ENCODE measurements around the gene CORO1C. TPM values are rescaled to one million over a fixed set of nuclear protein-coding genes. Genes with fewer than 3 reads are reported as not detected.

CORO1C gene
- polyA plus RNA-seq, 1 of the 3 experiments (the other 2 are of a cell fraction), result 150 TPM

DNA sequence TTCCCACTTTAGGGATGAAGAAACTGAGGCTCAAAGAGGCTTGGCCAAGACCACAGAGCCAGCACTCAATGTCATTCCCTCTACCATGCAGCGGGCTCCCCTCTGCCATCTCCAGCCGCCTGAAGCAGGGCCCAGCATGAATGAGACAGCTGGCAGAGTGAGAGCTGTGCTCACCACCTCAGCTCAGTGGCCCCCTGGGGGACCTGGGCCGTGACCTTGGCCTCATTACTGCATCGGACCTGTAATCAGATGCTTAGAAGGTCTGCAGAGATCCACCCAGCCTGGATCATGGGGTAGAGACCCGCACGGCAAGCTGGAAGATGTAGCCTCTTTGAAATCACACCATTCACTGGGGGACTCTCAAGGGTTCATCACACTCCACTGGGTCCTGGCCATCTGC is 22.7 kb upstream of the CORO1C start:
- WGBS (ENCODE audit: low lambda C conversion rate), result 89% methylated on average over 5 of the region's 6 CpGs

DNA sequence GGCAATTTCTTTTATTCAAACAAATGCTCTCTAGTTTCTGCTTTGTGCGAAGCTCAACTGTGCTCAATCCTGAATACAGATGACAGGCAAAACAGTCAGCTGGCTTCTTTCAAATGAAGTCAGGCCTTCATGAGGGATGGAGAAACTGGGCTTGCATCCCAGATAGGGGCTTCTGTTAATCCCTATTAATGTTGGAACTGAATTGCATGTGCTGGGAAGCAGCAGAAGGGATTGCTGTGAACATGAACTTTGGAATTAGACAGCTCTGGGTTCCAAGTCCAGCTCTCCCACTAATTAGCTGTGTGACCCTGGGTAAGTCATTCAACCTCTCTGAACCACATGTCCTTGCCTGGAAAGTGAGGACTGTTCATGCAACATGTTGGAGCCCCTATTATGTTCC is 21.1 kb upstream of the CORO1C start:
- no peaks in the 10 kb centered on the region for H3F3A ChIP-seq (replicated peaks; ENCODE audit: insufficient read depth)
- no peaks in the 10 kb centered on the region for H4K20me1 ChIP-seq (ENCODE audit: insufficient read depth)
- no peaks in the 10 kb centered on the region for H3K79me2 ChIP-seq (ENCODE audit: insufficient read depth)
- peaks cover 8 to 11% of the 10 kb centered on the region in 2 experiments; a peak in 2 of 4 replicates for H3K4me1 ChIP-seq (ENCODE audit: control insufficient read depth in 1 of 2, insufficient read depth in 2 of 2, low read depth in 1 of 2, low read length in 1 of 2)
- no peak overlapping the region for H2AFZ ChIP-seq (ENCODE audit: low read depth)
- no peaks in the 10 kb centered on the region for H3K27me3 ChIP-seq (ENCODE audit: insufficient read depth)
- H3K27ac ChIP-seq (ENCODE audit: low read depth in 2 of 2, low read length in 1 of 2), result no peak overlapping the region
- no peak overlapping the region for H3K9ac ChIP-seq
- POLR2A ChIA-PET, result interaction anchor here (0.6 kb wide), 1 partner anchor 212 kb away, joined by 3 read pairs; no protein-coding TSS in a partner anchor
- H3K36me3 ChIP-seq (replicated peaks in 1 of 2; ENCODE audit: control insufficient read depth in 1 of 2, insufficient read depth in 2 of 2, low read length in 1 of 2), result no peaks in the 10 kb centered on the region
- CTCF ChIA-PET, result interaction anchor here (2.2 kb wide), 2 partner anchors 88 to 135 kb away, joined by 5 to 13 read pairs; no protein-coding TSS in a partner anchor
- H3K9me3 ChIP-seq, result no peaks in the 10 kb centered on the region
- no peak for DNase-seq
- H3K4me3 ChIP-seq (ENCODE audit: low read depth in 2 of 2, low read length in 1 of 2), result no peak overlapping the region
- WGBS (ENCODE audit: low lambda C conversion rate), result 100% methylated on average over 1 of the region's 1 CpG
- no peaks in the 10 kb centered on the region for H3K9me2 ChIP-seq
- no peak overlapping the region for H3K4me2 ChIP-seq
- TF ChIP-seq GATA2 (CRISPR knock-in tag; IDR thresholded peaks at IDR 0.05), result no peak
- TF ChIP-seq JUND (IDR thresholded peaks at IDR 0.05), result no peak
- TF ChIP-seq POLR2AphosphoS5 (IDR thresholded peaks at IDR 0.05; ENCODE audit: low read depth, low read length), result no peak
- TF ChIP-seq, protein P1, sequence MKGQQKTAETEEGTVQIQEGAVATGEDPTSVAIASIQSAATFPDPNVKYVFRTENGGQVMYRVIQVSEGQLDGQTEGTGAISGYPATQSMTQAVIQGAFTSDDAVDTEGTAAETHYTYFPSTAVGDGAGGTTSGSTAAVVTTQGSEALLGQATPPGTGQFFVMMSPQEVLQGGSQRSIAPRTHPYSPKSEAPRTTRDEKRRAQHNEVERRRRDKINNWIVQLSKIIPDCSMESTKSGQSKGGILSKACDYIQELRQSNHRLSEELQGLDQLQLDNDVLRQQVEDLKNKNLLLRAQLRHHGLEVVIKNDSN (IDR thresholded peaks at IDR 0.05; ENCODE audit: borderline replicate concordance, low read depth), result no peak
- no peak for TF ChIP-seq ELF1 (IDR thresholded peaks at IDR 0.05)
- TF ChIP-seq, protein P2, sequence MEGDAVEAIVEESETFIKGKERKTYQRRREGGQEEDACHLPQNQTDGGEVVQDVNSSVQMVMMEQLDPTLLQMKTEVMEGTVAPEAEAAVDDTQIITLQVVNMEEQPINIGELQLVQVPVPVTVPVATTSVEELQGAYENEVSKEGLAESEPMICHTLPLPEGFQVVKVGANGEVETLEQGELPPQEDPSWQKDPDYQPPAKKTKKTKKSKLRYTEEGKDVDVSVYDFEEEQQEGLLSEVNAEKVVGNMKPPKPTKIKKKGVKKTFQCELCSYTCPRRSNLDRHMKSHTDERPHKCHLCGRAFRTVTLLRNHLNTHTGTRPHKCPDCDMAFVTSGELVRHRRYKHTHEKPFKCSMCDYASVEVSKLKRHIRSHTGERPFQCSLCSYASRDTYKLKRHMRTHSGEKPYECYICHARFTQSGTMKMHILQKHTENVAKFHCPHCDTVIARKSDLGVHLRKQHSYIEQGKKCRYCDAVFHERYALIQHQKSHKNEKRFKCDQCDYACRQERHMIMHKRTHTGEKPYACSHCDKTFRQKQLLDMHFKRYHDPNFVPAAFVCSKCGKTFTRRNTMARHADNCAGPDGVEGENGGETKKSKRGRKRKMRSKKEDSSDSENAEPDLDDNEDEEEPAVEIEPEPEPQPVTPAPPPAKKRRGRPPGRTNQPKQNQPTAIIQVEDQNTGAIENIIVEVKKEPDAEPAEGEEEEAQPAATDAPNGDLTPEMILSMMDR (IDR thresholded peaks at IDR 0.05), result no peak
- TF ChIP-seq FOXJ3 (CRISPR knock-in tag; IDR thresholded peaks at IDR 0.05), result no peak
- no peak for TF ChIP-seq TCF12 (IDR thresholded peaks at IDR 0.05)
- TF ChIP-seq, protein P3, sequence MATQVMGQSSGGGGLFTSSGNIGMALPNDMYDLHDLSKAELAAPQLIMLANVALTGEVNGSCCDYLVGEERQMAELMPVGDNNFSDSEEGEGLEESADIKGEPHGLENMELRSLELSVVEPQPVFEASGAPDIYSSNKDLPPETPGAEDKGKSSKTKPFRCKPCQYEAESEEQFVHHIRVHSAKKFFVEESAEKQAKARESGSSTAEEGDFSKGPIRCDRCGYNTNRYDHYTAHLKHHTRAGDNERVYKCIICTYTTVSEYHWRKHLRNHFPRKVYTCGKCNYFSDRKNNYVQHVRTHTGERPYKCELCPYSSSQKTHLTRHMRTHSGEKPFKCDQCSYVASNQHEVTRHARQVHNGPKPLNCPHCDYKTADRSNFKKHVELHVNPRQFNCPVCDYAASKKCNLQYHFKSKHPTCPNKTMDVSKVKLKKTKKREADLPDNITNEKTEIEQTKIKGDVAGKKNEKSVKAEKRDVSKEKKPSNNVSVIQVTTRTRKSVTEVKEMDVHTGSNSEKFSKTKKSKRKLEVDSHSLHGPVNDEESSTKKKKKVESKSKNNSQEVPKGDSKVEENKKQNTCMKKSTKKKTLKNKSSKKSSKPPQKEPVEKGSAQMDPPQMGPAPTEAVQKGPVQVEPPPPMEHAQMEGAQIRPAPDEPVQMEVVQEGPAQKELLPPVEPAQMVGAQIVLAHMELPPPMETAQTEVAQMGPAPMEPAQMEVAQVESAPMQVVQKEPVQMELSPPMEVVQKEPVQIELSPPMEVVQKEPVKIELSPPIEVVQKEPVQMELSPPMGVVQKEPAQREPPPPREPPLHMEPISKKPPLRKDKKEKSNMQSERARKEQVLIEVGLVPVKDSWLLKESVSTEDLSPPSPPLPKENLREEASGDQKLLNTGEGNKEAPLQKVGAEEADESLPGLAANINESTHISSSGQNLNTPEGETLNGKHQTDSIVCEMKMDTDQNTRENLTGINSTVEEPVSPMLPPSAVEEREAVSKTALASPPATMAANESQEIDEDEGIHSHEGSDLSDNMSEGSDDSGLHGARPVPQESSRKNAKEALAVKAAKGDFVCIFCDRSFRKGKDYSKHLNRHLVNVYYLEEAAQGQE (IDR thresholded peaks at IDR 0.05; ENCODE audit: low read depth, low read length), result no peak
- TF ChIP-seq MXI1 (IDR thresholded peaks at IDR 0.05; ENCODE audit: low read depth, low read length), result no peak
- TF ChIP-seq MEF2A (IDR thresholded peaks at IDR 0.05; ENCODE audit: borderline replicate concordance, low read depth), result no peak
- no peak for TF ChIP-seq EZH2phosphoT487 (IDR thresholded peaks at IDR 0.05; ENCODE audit: borderline replicate concordance, low read depth)
- TF ChIP-seq, protein P4, sequence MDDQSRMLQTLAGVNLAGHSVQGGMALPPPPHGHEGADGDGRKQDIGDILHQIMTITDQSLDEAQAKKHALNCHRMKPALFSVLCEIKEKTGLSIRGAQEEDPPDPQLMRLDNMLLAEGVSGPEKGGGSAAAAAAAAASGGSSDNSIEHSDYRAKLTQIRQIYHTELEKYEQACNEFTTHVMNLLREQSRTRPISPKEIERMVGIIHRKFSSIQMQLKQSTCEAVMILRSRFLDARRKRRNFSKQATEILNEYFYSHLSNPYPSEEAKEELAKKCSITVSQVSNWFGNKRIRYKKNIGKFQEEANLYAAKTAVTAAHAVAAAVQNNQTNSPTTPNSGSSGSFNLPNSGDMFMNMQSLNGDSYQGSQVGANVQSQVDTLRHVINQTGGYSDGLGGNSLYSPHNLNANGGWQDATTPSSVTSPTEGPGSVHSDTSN (IDR thresholded peaks at IDR 0.05), result no peak
- no peak for TF ChIP-seq CHD2 (IDR thresholded peaks at IDR 0.05; ENCODE audit: low read length, partially characterized antibody)

More for the DNA sequence above, 22.7 kb upstream of the CORO1C start:
- Histone ChIP-seq H4K20me1 (ENCODE audit: insufficient read depth) (no peaks in the 10 kb centered on the region), H3K9ac (no peak overlapping the region), H3K4me1 (ENCODE audit: control insufficient read depth in 1 of 2, insufficient read depth in 2 of 2, low read depth in 1 of 2, low read length in 1 of 2) (peaks cover 8 to 11% of the 10 kb centered on the region in 2 experiments; a peak in 2 of 4 replicates), H3K9me2 (no peaks in the 10 kb centered on the region), H3K79me2 (ENCODE audit: insufficient read depth) (no peaks in the 10 kb centered on the region), H2AFZ (ENCODE audit: low read depth) (no peak overlapping the region), H3K4me2 (no peak overlapping the region), H3K27me3 (ENCODE audit: insufficient read depth) (no peaks in the 10 kb centered on the region), H3K27ac (ENCODE audit: low read depth in 2 of 2, low read length in 1 of 2) (no peak overlapping the region), H3K36me3 (replicated peaks in 1 of 2; ENCODE audit: control insufficient read depth in 1 of 2, insufficient read depth in 2 of 2, low read length in 1 of 2) (no peaks in the 10 kb centered on the region), H3K4me3 (ENCODE audit: low read depth in 2 of 2, low read length in 1 of 2) (no peak overlapping the region), H3K9me3 (no peaks in the 10 kb centered on the region), H3F3A (replicated peaks; ENCODE audit: insufficient read depth) (no peaks in the 10 kb centered on the region)
- no peak for DNase-seq
- POLR2A ChIA-PET, result no interaction called here
- TF ChIP-seq FOXM1 (IDR thresholded peaks at IDR 0.05; ENCODE audit: low read depth) (no peak), TEAD4 (IDR thresholded peaks at IDR 0.05; ENCODE audit: borderline replicate concordance, insufficient read depth) (no peak), SMC3 (IDR thresholded peaks at IDR 0.05; ENCODE audit: low read depth, low read length) (no peak), YY1 (IDR thresholded peaks at IDR 0.05; ENCODE audit: low read depth) (no peak)
- TF ChIP-seq, protein P1 (IDR thresholded peaks at IDR 0.05; ENCODE audit: borderline replicate concordance, low read depth), result no peak
- TF ChIP-seq, protein P5, sequence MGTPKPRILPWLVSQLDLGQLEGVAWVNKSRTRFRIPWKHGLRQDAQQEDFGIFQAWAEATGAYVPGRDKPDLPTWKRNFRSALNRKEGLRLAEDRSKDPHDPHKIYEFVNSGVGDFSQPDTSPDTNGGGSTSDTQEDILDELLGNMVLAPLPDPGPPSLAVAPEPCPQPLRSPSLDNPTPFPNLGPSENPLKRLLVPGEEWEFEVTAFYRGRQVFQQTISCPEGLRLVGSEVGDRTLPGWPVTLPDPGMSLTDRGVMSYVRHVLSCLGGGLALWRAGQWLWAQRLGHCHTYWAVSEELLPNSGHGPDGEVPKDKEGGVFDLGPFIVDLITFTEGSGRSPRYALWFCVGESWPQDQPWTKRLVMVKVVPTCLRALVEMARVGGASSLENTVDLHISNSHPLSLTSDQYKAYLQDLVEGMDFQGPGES (IDR thresholded peaks at IDR 0.05; ENCODE audit: low read depth, low read length), result no peak
- CTCF ChIA-PET, result interaction anchor here (0.6 to 1.5 kb wide), 5 partner anchors 8 to 48 kb away, joined by 3 read pairs; no protein-coding TSS in a partner anchor
